ENCODE results near the gene SNX17.
"Not testable (repeated sequence)": the region's sequence is repeated elsewhere in the genome, so short reads cannot be mapped to it uniquely, and the experiment has no call there.

The SNX17 gene

DNA sequence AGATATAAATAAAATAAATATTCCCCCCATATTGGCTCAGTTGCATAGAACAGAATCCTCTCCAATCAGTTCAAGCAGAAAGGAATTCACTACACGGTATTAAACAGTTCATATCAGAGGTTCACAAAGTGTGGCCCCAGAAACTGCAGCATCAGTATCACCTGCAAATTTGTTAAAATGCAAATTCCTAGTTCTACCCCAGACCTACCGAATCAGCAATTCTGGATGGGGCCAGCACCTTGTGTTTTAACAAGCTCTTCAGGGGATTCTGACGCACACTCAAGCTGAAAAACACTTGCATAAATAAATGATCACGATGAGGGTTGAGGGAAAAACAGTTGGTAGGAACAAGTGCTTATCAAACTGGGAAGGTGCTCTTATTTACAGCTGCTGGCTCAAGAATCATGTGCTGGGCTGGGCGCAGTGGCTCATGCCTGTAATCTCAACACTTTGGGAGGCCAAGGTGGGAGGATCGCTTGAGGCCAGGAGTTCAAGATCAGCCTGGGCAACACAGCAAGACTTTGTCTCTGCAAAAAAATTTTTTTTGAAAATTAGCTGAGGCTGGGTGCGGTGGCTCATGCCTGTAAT lies 20.2 kb upstream of the SNX17 start:
- Histone ChIP-seq H3K36me3 (ENCODE audit: insufficient read depth, low read length) (no peaks in the 10 kb centered on the region), H2AFZ (ENCODE audit: low read length, unreplicated experiment) (no peak overlapping the region), H3K4me1 (ENCODE audit: control insufficient read depth, insufficient read depth, low read length, unreplicated experiment) (peaks cover 17% of the 10 kb centered on the region), H3K27me3 (ENCODE audit: insufficient read depth, low read length) (no peaks in the 10 kb centered on the region), H3K27ac (ENCODE audit: low read depth, low read length) (no peak overlapping the region), H3K4me3 (ENCODE audit: low read depth, low read length) (no peak overlapping the region), H3K79me2 (ENCODE audit: control insufficient read depth, insufficient read depth, low read length, unreplicated experiment) (peaks cover 61% of the 10 kb centered on the region)

DNA sequence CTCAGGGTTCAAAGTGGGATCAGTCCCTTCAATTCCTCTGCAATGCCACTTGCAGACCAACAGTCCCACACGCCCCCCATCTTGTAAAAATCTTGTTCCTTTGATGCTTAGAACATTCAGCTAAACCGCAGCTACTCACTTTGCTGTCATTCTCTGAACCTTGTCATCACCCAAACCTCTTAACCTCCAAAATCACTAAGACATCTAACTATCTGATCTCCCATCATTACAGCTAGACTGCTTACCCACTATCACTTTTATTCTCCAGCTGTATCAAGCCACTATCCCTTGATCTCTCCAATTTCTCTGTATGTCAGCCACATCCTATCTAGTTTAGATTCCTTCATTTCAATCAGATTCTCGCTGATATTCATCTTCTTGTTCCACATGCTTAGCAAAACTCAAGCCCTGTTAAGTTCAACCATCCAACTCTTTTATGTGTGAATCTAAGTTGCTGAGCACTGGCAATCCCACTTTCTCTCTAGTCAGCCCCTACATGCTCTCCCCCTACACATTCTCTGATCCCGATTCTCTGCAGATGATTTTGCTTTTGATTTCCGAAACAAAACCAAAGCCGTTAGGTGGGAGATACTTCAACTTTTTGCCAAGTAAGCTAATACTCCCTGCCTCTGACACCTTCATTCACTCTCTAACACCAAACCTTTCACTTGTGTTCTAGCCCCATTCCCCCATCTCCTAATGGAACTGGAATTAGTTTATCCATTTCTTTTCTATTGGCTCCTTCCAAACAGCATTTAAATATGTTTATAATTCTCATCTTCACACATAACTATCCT lies 18.4 kb upstream of the SNX17 start:
- H3K4me1 ChIP-seq (ENCODE audit: control insufficient read depth, insufficient read depth, low read length, unreplicated experiment): peaks cover 19% of the 10 kb centered on the region
- H3K27me3 ChIP-seq (ENCODE audit: insufficient read depth, low read length): no peaks in the 10 kb centered on the region
- peaks cover 65% of the 10 kb centered on the region for H3K79me2 ChIP-seq (ENCODE audit: control insufficient read depth, insufficient read depth, low read length, unreplicated experiment)
- no peak overlapping the region for H2AFZ ChIP-seq (ENCODE audit: low read length, unreplicated experiment)
- H3K36me3 ChIP-seq (ENCODE audit: insufficient read depth, low read length): no peaks in the 10 kb centered on the region
- H3K27ac ChIP-seq (ENCODE audit: low read depth, low read length): no peak overlapping the region
- H3K4me3 ChIP-seq (ENCODE audit: low read depth, low read length): no peak overlapping the region

DNA sequence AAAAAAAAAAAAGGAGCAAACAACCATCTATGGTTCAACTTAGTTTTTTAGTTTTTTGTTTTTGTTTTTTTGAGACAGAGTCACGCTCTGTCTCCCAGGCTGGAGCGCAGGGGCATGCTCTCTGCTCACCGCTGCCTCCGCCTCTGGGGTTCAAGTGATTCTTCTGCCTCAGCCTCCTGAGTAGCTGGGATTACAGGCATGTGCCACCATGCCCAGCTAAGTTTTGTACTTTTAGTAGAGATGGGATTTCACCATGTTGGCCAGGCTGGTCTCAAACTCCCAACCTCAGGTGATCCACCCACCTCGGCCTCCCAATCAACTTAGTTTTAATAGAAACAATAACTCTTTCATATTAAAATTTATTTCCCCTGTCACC lies 17.0 kb upstream of the SNX17 start:
- peaks cover 65% of the 10 kb centered on the region for H3K79me2 ChIP-seq (ENCODE audit: control insufficient read depth, insufficient read depth, low read length, unreplicated experiment)
- not testable (repeated sequence) for H3K27me3 ChIP-seq (ENCODE audit: insufficient read depth, low read length); H3K27ac ChIP-seq (ENCODE audit: low read depth, low read length); H3K36me3 ChIP-seq (ENCODE audit: insufficient read depth, low read length); H2AFZ ChIP-seq (ENCODE audit: low read length, unreplicated experiment); H3K4me3 ChIP-seq (ENCODE audit: low read depth, low read length)
- peaks cover 19% of the 10 kb centered on the region for H3K4me1 ChIP-seq (ENCODE audit: control insufficient read depth, insufficient read depth, low read length, unreplicated experiment)

DNA sequence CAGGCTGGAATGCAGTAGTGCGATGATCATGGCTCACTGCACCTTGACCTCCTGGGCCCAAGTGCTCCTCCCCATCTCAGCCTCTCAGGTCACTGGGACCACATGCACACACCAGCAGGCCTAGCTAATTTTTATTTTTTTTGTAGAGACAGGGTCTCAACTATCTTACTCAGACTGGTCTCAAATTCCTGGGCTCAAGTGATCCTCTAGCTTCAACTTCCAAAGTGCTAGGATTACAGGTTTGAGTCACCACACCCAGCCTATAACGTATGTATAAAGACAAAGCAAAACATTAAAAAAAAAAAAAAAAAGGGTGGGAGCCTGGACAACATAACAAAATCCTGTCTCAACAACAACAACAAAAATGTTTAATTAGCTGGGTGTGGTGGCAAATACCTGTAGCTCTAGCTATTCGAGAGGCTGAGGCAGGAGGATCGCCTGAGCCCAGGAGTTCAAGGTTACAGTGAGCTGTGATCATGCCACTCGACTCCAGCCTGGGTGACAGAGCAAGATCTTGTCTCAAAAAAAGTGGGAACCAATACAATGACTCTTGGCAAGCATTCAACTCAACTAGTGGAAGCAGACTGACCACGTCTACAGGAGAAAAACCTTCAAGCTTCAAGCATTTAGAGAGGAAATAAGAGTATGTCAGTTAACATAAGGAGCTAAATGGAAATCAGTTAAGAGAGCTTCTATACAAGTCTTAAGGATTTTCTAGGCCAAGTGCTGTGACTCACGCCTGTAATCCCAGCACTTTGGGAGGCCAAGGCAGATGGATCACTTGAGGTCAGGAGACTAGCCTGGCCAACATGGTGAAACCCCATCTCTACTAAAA lies 16.4 kb upstream of the SNX17 start:
- no peaks in the 10 kb centered on the region for H3K27me3 ChIP-seq (ENCODE audit: insufficient read depth, low read length)
- H3K36me3 ChIP-seq (ENCODE audit: insufficient read depth, low read length): no peaks in the 10 kb centered on the region
- H3K27ac ChIP-seq (ENCODE audit: low read depth, low read length): peak overlapping the region; percentile 57
- peak overlapping the region; percentile 7; the same call in 1 of the 2 replicates for H3K4me3 ChIP-seq (ENCODE audit: low read depth, low read length)
- peaks cover 66% of the 10 kb centered on the region for H3K79me2 ChIP-seq (ENCODE audit: control insufficient read depth, insufficient read depth, low read length, unreplicated experiment)
- peaks cover 20% of the 10 kb centered on the region for H3K4me1 ChIP-seq (ENCODE audit: control insufficient read depth, insufficient read depth, low read length, unreplicated experiment)
- H2AFZ ChIP-seq (ENCODE audit: low read length, unreplicated experiment): no peak overlapping the region

DNA sequence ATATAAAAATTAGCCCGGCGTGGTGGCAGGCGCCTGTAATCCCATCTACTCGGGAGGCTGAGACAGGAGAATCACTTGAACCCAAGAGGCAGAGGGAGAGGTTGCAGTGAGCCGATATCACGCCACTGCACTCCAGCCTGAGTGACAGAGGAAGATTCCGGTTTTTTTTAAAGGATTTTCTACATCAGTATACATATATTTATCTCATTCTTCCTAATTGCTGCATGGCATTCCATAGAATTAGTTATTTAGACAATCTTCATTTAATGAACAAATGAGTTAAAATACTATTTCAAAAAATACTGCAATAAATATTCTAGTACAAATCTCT lies 15.9 kb upstream of the SNX17 start:
- Histone ChIP-seq H3K27me3 (ENCODE audit: insufficient read depth, low read length) (no peaks in the 10 kb centered on the region), H2AFZ (ENCODE audit: low read length, unreplicated experiment) (no peak overlapping the region), H3K79me2 (ENCODE audit: control insufficient read depth, insufficient read depth, low read length, unreplicated experiment) (peaks cover 64% of the 10 kb centered on the region), H3K27ac (ENCODE audit: low read depth, low read length) (0 out of 2 replicates have a peak overlapping the region, but pooled peaks have one; percentile 57), H3K4me1 (ENCODE audit: control insufficient read depth, insufficient read depth, low read length, unreplicated experiment) (peaks cover 20% of the 10 kb centered on the region), H3K4me3 (ENCODE audit: low read depth, low read length) (no peak overlapping the region; the same call in 1 of the 2 replicates), H3K36me3 (ENCODE audit: insufficient read depth, low read length) (no peaks in the 10 kb centered on the region)

DNA sequence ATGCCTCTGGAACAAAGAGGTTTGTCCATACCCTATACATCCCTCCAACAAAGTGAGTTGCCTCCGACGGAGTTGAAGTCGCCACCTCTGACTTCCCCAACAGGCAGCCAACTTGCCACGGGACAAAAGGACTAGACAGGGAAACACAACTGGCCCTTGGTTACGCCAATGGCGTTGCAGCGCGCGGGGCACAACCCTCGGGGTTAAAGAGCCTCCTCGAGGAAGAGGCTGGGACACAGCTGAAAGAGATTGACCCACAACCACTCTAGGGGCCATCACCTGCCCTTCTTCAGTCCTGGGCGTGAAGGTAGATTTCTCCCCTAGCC lies 14.4 kb upstream of the SNX17 start:
- Histone ChIP-seq H3K27ac (ENCODE audit: low read depth, low read length) (peak overlapping the region; percentile 83), H2AFZ (ENCODE audit: low read length, unreplicated experiment) (peak overlapping the region; percentile 90), H3K36me3 (ENCODE audit: insufficient read depth, low read length) (no peaks in the 10 kb centered on the region), H3K4me3 (ENCODE audit: low read depth, low read length) (peak overlapping the region; percentile 85), H3K27me3 (ENCODE audit: insufficient read depth, low read length) (no peaks in the 10 kb centered on the region), H3K4me1 (ENCODE audit: control insufficient read depth, insufficient read depth, low read length, unreplicated experiment) (peaks cover 20% of the 10 kb centered on the region), H3K79me2 (ENCODE audit: control insufficient read depth, insufficient read depth, low read length, unreplicated experiment) (peaks cover 54% of the 10 kb centered on the region)

DNA sequence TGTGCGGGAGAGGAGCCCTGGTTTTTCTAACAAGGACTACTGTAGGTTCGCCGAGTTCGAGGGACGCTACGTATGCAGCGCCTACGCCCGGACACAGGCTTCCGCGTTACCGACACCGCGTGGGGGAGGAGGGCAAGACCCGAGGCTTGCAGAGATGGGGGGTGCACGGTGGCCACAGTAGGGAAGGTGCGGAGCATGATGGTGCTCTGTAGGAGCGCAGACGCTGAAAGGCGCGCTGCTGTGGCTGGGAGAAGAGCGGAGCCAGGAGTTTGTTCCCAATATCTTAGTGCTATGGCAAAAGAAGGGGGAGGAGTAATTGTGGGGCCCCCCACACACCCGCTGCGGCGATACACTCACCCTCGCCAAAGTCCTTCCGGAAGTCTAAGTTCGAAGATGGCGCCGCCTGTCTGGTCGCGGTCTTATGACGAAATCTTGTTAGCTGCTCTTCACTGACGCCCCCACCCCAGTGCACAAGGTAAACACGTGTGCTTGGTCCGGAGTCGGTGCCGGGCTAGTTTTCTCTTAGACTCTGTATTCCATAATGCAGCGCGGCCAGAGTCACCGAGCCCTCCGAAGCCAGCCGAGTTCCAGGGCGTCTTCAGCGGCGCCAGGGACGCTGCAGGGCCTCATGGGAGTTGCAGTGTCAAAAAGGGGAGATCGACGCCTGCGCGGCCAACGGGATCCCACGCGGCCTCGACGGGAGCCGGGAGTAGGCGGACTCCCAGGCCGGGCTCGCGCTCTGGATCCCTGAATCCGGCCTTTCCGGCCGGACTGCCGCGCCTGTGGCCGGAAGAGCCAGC lies 13.8 kb upstream of the SNX17 start, which contains the start of gene GTF3C2:
Gene GTF3C2 (minus strand): TSS at position 383 of the 800 bp plus-strand sequence. CDS start 13,210 bp downstream, outside the sequence.
- peaks cover 20% of the 10 kb centered on the region for H3K4me1 ChIP-seq (ENCODE audit: control insufficient read depth, insufficient read depth, low read length, unreplicated experiment)
- peak within 1 kb of the TSS; percentile 83 for H3K27ac ChIP-seq (ENCODE audit: low read depth, low read length)
- peak within 1 kb of the TSS; percentile 90 for H2AFZ ChIP-seq (ENCODE audit: low read length, unreplicated experiment)

DNA sequence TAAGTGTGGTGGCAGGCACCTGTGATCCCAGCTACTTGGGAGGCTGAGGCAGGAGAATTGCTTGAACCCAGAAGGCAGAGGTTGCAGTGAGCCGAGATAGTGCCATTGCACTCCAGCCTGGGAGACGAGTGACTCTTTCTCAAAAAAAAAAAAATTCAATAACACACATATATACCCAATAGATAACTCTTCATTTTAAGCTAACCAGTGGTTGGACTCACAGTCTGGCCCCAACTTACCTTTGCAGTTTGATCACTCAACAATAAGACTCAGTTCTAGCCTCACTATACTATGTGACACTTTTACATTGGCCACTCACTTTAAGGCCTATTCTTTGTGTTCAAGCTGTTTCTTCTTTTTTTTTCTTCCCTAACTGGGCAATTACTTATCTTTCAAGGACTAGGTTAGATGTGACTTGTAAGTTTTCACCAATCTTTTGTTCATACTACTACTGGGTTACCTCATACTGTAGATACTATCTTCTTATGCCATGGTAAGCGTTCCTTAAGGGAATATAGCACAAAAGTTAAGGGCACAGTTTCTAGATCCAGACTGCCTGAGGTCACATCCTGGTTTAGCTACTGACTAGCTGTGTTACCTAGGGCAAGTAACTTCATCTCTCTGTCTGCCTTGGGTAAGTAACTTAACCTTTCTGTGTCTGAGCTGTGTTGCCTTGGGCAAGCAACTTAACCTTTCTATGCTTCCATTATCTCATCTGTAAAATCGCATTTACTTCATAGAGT lies 7.6 kb upstream of the SNX17 start:
- peaks cover 11% of the 10 kb centered on the region for H3K79me2 ChIP-seq (ENCODE audit: control insufficient read depth, insufficient read depth, low read length, unreplicated experiment)
- no peak overlapping the region for H3K4me3 ChIP-seq (ENCODE audit: low read depth, low read length)
- no peak overlapping the region for H3K27ac ChIP-seq (ENCODE audit: low read depth, low read length)
- peaks cover 5% of the 10 kb centered on the region for H3K4me1 ChIP-seq (ENCODE audit: control insufficient read depth, insufficient read depth, low read length, unreplicated experiment)
- H2AFZ ChIP-seq (ENCODE audit: low read length, unreplicated experiment): no peak overlapping the region
- peaks cover 23% of the 10 kb centered on the region; the same call in 1 of the 2 replicates for H3K36me3 ChIP-seq (ENCODE audit: insufficient read depth, low read length)
- no peaks in the 10 kb centered on the region for H3K27me3 ChIP-seq (ENCODE audit: insufficient read depth, low read length)

More for the DNA sequence above, 13.8 kb upstream of the SNX17 start, which contains the start of gene GTF3C2:
- Histone ChIP-seq H3K4me3 (ENCODE audit: low read depth, low read length) (peak within 1 kb of the TSS; percentile 85), H3K36me3 (ENCODE audit: insufficient read depth, low read length) (no peaks in the 10 kb centered on the region), H3K79me2 (ENCODE audit: control insufficient read depth, insufficient read depth, low read length, unreplicated experiment) (peaks cover 51% of the 10 kb centered on the region), H3K27me3 (ENCODE audit: insufficient read depth, low read length) (no peaks in the 10 kb centered on the region)

DNA sequence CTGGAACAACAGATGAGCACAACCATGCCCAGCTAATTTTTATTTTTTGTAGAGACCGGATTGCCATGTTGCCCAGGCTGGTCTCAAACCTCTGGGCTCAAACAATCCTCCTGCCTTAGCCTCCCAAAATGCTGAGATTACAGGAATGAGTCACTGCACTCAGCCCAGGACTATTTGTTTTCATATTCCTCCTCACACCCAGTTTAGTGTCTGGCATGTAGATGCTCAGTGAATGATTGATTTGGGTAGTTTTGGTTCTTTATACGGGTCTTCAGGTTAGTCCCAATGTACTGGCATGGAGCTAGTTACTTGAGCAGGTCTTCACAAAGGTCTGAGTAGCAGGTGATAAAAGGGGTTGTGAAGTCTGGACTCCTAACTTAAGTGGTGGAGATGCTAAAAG lies 6.5 kb upstream of the SNX17 start:
- Histone ChIP-seq H3K4me3 (ENCODE audit: low read depth, low read length) (no peak overlapping the region), H2AFZ (ENCODE audit: low read length, unreplicated experiment) (no peak overlapping the region), H3K79me2 (ENCODE audit: control insufficient read depth, insufficient read depth, low read length, unreplicated experiment) (peaks cover 10% of the 10 kb centered on the region), H3K4me1 (ENCODE audit: control insufficient read depth, insufficient read depth, low read length, unreplicated experiment) (peaks cover 7% of the 10 kb centered on the region), H3K36me3 (ENCODE audit: insufficient read depth, low read length) (peaks cover 27% of the 10 kb centered on the region; the same call in 1 of the 2 replicates), H3K27me3 (ENCODE audit: insufficient read depth, low read length) (no peaks in the 10 kb centered on the region), H3K27ac (ENCODE audit: low read depth, low read length) (no peak overlapping the region)

Data from ACC112 (cell line).